Measurements from ENCODE around the gene KLHL26.

DNA sequence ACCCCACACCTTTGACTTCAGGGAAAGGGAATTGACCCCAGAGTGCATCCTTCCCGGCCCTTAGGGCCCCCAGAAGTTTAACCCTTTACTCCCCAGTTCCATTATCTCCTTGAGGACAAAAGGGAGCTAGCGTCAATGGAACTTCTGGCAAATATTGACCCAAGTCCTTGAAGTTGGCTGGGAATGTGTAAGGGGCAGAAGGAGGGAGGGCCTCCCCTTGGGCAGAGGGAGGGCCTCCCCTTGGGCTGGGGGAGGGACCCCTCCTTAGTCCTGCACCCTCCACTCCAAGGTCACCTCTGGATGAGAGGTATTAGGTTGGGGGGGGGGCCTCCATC, 27.1 kb upstream of the KLHL26 start:
- TF ChIP-seq, protein P1, sequence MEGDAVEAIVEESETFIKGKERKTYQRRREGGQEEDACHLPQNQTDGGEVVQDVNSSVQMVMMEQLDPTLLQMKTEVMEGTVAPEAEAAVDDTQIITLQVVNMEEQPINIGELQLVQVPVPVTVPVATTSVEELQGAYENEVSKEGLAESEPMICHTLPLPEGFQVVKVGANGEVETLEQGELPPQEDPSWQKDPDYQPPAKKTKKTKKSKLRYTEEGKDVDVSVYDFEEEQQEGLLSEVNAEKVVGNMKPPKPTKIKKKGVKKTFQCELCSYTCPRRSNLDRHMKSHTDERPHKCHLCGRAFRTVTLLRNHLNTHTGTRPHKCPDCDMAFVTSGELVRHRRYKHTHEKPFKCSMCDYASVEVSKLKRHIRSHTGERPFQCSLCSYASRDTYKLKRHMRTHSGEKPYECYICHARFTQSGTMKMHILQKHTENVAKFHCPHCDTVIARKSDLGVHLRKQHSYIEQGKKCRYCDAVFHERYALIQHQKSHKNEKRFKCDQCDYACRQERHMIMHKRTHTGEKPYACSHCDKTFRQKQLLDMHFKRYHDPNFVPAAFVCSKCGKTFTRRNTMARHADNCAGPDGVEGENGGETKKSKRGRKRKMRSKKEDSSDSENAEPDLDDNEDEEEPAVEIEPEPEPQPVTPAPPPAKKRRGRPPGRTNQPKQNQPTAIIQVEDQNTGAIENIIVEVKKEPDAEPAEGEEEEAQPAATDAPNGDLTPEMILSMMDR (IDR thresholded peaks at IDR 0.05) = no peak
- no peak for TF ChIP-seq POLR2A (IDR thresholded peaks at IDR 0.05)
